GM18520 (cell line): ENCODE data around the gene PRKCH.

ENCODE experiments used
- ATAC-seq: cut with Tn5 transposase; IDR thresholded peaks from one replicate; pipeline ENCODE4 v1.9.1; 2021; ENCODE audit not compliant: unreplicated experiment

Gene PRKCH

DNA sequence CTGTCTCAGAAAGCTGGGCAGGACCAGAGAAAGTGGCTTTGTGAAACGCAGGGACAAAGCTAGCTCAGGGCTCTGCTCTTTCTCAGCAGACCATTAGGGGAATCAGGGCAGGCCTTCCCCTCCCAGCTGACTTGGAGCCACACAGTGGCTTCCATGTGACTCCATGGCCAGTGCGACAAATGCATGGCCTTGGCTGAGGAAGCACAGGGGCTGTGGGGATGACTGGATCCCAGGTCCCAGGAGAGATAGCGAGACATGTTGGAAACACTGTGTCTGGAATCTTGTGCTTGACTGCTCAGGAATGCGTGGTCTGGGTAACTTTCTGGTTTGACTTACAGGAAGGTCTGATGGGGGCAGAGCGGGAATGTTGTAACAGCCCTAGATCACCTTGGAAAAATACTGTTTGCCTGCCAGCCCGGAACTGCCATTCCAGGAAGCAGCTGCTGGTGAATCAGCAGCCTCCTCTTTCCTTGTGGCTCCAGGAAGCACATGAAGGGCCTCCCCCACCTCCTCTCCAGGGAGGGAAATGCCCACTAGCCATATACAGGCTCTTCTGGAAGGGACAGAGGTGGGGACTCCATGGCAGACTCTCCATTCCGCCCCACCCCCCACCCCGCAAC is 240.4 kb downstream of the PRKCH start:
- no peak for ATAC-seq

DNA sequence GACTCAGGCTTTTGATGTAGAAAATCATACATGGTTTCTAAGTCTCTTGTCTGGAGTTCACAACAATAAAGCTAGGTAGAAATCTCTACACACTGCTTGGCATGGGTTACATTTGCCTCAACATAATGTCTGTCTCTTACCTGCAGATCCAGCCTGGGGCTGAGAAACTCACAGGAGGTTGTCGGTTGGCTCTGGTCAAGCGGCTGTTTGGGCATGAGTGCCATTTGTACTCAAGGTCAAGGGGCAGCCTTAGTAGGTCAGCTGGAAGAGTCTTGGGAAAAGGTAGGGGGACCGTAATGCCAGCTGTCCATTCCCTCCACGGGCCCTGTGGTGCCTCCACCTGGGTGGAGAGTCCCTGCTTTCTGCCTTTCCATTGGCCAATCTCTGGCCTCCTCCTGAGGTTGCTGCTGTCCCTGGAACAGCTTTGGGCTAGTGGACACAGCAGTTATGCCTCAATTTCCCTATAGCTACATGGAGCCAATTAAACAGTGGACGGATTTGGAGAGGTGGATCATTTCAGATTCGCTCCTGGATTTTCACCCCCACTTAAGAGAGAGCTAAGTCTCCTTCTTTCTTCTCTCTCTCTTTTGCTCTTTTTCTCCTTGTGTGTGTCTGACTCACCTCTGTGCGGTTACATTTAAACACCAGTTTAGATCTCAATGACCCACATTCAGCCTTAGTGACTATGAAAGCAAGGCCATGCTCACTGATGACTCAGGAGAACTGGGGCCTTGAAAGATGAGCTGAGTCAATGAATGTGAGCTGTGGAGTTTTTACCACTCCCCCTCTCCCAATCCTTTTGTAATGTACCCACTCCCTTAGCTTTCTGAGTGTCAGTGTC is 241.2 kb downstream of the PRKCH start:
- ATAC-seq, result no peak

DNA sequence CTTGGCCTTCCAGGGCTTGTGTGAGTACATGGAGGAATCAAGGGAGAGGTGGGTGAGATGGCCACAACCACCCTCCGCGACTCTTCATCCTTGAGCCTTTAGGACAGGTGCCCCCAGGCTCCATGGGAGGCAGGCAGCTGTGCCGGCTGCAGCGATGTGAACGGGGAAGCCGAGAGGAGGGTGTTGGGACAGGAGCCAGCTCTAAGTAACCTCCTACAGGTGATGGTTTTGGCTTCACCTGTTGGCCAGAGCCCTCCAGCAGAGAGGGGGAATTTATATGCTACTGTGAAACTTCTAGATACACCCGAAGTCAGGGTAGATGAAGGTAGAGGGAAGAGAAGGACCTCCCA is 241.8 kb downstream of the PRKCH start:
- ATAC-seq, result no peak

- ATAC-seq, result no peak
These were observed 242.7 kb downstream of the PRKCH start for GRCh38 chr14:61563880-61564617.

GRCh38 chr14:61564618-61565091 is 243.3 kb downstream of the PRKCH start:
- no peak for ATAC-seq

DNA sequence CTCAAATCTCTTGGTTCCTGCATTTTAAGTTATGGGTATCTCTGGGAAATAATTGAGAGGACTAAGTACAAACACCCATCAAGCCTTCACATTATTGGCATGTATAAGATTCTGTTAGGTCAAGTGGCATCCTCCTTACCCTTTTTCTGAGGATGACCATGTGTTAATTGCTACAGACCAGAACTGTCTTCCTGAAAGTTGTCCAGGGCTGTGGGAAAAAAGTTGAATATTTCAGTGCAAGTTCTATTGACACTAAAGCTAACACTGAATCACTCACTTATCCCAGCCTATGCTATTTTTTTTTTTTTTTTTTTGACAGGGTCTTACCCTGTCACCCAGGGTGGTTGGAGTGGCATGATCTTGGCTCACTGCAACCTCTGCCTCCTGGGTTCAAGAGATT is 243.8 kb downstream of the PRKCH start:
- no peak for ATAC-seq

- ATAC-seq, result no peak
These were observed 244.6 kb downstream of the PRKCH start for GRCh38 chr14:61565836-61566536.

GRCh38 chr14:61566537-61567225 is 245.3 kb downstream of the PRKCH start:
- no peak for ATAC-seq

- ATAC-seq, result no peak
These were observed 246.6 kb downstream of the PRKCH start for GRCh38 chr14:61567838-61568571.

DNA sequence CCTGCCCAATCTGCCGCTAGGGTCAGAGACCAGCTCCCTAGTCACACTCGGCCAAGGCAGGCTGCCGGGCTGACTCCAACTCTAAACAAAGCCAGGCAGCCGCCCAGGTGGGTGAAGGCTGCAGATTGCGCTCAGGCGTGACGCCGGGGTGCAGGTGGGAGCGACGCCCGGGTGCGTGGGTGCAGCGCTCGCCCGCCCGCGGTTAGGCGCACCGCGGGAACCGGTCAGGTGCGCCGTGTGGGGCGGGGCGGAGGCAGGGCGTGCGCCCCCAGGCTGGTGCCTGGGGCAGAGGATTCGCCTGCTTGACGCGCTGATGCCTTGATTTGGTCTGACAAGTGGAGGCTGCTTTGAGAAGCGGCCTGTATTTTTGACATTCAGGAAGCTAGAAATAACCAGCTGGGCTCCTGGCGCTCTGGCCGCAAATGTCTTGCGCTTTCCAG is 247.2 kb downstream of the PRKCH start:
- ATAC-seq, result peak; percentile 84

GRCh38 chr14:61569308-61569707 is 247.9 kb downstream of the PRKCH start:
- ATAC-seq, result no peak

DNA sequence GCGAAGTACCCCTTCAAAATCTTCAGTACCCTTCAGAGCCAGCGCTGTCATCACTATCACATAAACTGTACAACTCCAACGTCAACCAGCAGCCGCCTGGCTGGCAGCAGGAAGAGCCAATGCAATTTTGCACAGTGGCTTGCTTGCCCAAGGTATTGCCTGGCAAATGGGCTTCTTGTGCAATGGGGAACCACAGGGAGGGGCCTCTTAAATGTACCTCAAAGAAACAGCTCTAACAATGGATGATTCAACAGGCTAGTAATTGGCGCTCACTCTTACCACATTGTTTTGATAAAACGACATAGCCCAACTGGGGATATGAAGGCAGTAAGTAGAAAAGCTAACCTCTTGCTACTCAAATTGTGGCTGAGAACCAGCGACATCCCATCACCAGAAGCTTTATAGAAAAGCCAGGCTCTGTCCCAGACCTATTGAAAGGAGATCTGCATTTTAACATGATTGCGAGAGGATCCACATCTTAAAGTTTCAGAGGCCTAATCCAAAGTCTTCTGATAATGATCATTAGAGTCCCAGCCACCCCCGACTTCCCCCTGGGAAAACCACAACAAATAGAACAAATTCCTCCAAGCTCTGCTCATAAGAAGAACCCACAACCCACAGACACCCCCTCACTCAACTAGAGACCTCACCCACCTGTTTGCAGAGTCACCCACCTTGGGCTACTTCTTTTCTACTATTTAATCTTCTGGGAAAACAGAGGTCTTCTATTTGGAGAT is 248.6 kb downstream of the PRKCH start:
- ATAC-seq, result no peak

DNA sequence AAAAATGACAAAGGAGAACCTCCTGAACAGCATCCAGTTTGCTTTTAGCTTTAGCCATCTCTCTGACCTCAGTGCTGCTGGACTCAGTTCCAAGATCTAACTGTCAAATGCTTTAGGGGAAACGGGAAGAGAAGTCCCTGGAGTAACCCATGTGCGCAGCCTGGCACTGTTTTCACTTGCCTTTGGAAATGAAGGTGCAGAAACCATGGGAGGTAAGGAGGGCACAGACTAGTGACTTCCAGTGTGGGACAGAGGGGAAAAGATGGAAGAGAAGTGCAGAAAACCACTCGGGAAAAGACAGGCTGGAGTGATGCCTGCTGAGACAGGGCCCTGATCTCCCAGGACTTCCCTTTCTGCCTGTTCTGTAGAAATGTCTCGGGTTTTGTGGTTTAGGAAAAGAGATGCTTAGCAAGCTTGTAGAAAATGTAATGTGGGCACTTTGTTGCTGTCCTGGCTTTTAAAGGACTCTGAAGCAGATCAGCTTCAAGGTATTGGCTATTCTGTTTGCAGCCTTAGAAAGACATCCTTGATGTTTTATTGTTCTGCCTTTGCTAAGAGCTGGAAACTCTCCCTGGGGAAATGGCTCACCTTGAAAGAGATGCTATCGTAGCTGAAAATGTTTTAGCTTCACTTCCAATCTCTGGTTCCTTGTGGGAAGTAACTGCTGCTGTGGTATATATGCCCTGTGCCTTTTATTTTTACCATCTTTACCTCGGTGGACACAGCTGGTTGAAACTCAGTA is 249.3 kb downstream of the PRKCH start:
- no peak for ATAC-seq

- no peak for ATAC-seq
These were observed 250.5 kb downstream of the PRKCH start for GRCh38 chr14:61571917-61572316.

GRCh38 chr14:61573321-61573720 is 251.9 kb downstream of the PRKCH start:
- ATAC-seq, result no peak

DNA sequence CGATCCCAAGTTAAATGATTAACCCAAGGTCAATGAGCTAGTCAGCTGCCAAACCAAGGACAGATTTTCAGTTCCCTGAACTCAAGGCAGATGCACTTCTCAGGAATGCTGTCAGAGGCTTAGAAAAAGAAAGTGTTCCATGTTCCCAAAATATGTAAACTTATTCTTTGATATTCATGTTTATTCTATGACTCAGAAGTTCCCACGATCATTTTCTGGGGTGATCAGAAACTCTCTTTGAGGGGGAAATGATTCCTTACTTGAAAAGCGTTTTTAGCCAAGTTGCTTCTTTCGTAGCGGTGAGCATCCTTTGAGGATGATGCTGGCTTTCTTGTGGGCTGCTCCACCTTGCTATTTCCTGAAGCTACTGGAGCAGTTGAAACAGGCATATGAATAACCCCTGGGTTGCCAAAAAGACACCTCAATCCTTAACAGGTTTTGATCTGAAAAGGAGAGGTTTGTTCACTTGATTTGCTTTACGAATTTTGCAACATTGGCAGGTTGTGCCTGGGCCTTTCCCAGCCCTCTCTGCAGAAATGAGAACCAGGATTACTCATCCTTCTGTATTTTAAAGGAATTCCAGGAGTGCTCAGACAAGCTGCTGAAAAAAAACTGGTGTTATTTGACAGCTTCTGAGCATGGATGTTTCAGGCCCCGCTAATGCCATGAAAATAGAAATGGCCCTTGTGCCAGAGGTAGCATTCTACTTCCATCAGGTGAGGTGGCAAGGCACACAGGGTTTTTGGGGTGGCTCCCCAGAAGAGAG is 252.6 kb downstream of the PRKCH start:
- no peak for ATAC-seq

DNA sequence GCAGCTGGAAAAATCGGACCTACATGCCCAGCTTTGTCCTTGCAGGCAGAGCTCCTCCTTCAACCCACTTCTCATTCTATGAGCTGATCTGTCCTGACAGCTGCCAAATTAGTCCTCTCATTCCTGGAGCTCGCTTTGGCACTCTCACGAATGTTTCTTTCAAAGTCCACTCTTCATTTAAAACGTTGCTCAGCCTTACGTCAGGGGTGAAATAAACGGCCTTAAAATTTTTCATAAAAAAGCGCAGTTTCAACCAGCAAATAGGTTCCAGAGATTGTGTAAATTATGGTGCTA is 253.1 kb downstream of the PRKCH start:
- ATAC-seq, result no peak

DNA sequence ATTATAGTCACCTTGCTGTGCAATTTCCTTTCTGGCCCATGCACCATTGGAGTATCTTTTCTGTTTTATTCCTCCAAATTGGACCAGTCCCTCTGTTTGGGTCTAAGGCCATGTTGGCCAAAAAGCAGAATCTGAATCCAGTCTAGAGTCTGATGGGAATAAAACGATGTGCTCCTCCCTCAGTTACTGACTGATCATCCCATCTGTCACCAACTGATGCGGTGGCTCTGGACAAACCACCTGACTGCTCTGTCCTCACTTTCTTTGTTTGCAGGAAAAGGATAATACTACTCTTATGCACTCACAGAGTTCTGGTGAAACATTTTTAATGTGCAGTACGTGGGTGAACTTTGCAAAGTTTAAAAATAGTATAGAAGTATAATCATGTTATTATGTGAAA is 253.7 kb downstream of the PRKCH start:
- ATAC-seq, result no peak
